Measurements from ENCODE around the gene PTRH1.

- TF ChIP-seq, protein P1, sequence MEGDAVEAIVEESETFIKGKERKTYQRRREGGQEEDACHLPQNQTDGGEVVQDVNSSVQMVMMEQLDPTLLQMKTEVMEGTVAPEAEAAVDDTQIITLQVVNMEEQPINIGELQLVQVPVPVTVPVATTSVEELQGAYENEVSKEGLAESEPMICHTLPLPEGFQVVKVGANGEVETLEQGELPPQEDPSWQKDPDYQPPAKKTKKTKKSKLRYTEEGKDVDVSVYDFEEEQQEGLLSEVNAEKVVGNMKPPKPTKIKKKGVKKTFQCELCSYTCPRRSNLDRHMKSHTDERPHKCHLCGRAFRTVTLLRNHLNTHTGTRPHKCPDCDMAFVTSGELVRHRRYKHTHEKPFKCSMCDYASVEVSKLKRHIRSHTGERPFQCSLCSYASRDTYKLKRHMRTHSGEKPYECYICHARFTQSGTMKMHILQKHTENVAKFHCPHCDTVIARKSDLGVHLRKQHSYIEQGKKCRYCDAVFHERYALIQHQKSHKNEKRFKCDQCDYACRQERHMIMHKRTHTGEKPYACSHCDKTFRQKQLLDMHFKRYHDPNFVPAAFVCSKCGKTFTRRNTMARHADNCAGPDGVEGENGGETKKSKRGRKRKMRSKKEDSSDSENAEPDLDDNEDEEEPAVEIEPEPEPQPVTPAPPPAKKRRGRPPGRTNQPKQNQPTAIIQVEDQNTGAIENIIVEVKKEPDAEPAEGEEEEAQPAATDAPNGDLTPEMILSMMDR (IDR thresholded peaks at IDR 0.05): no peak
- TF ChIP-seq EP300 (IDR thresholded peaks at IDR 0.05): no peak
Measured at GRCh38 chr9:127744398-127745110, 29.1 kb upstream of the PTRH1 start.
